Neural cell (in vitro differentiated cells): Measurements from ENCODE around the gene RPLP1. TPM values are rescaled to one million over a fixed set of nuclear protein-coding genes. Genes with fewer than 3 reads are reported as not detected.

Experiments used
- H2AFZ ChIP-seq: fragments of 200-600, 300-800 bp; sonication (generic), shearing (Covaris generic); 2 replicates; pipeline ENCODE4 v1.6.0; 2014; ENCODE audit warnings: low read depth, mild to moderate bottlenecking, antibody characterized with exemption, low read length, moderate library complexity
- H3F3A ChIP-seq: fragments of 200-600 bp; shearing (Covaris generic); 2 replicates; pipeline ENCODE4 v1.6.1; 2016; ENCODE audit warnings: mild to moderate bottlenecking, moderate library complexity, mixed read lengths, antibody characterized with exemption, low read length; ENCODE audit not compliant: insufficient read depth, poor library complexity, severe bottlenecking
- H3K27ac ChIP-seq: fragments of 200-600, 300-800 bp; sonication (generic), shearing (Covaris generic); 2 replicates; pipeline ENCODE4 v1.5.1; 2014; ENCODE audit warnings: mild to moderate bottlenecking, low read length, moderate library complexity
- H3K27me3 ChIP-seq: fragments of 300-800, 200-600 bp; sonication (generic), shearing (Covaris generic); 2 replicates; pipeline ENCODE4 v1.6.0; 2014; ENCODE audit warnings: mild to moderate bottlenecking, low read depth, low read length, moderate library complexity; ENCODE audit not compliant: insufficient read depth
- H3K36me3 ChIP-seq: fragments of 300-800, 200-600 bp; sonication (generic), shearing (Covaris generic); 2 replicates; pipeline ENCODE4 v1.5.1; 2014; ENCODE audit warnings: mild to moderate bottlenecking, antibody characterized with exemption, low read length, moderate library complexity; ENCODE audit not compliant: insufficient read depth
- H3K4me2 ChIP-seq: fragments of 300-800, 200-600 bp; sonication (generic), shearing (Covaris generic); 2 replicates; pipeline ENCODE4 v1.6.0; 2014; ENCODE audit warnings: mild to moderate bottlenecking, low read length
- H3K4me3 ChIP-seq: fragments of 300-800, 200-600 bp; sonication (generic), shearing (Covaris generic); 2 replicates; pipeline ENCODE4 v1.5.1; 2014; ENCODE audit warnings: mild to moderate bottlenecking, low read length, moderate library complexity
- H3K79me2 ChIP-seq: fragments of 200-600 bp; shearing (Covaris generic); replicated peaks from 2 replicates; pipeline ENCODE4 v1.6.0; 2014; ENCODE audit warnings: mild to moderate bottlenecking, low read length, moderate library complexity; ENCODE audit not compliant: insufficient read depth
- H3K9ac ChIP-seq: fragments of 300-800, 200-600 bp; sonication (generic), shearing (Covaris generic); 2 replicates; pipeline ENCODE4 v1.6.1; 2016; ENCODE audit warnings: mild to moderate bottlenecking, low read length, mixed read lengths
- H3K9me2 ChIP-seq: fragments of 200-600 bp; shearing (Covaris generic); 2 replicates; pipeline ENCODE4 v1.6.1; 2016; ENCODE audit warnings: mild to moderate bottlenecking, low read length, mixed read lengths; ENCODE audit not compliant: insufficient read depth
- H3K9me3 ChIP-seq: fragments of 200-600, 300-800 bp; sonication (generic), shearing (Covaris generic); 2 replicates; pipeline ENCODE4 v1.6.1; 2016; ENCODE audit warnings: mild to moderate bottlenecking, mixed run types, low read length, moderate library complexity, mixed read lengths
- H4K20me1 ChIP-seq: fragments of 200-600 bp; shearing (Covaris generic); 2 replicates; pipeline ENCODE4 v1.6.1; 2016; ENCODE audit warnings: mild to moderate bottlenecking, mixed run types; ENCODE audit not compliant: insufficient read depth
- EP300 ChIP-seq: fragments of 450-650 bp; conservative IDR thresholded peaks from 2 replicates; pipeline ENCODE4 v1.6.1; 2014; ENCODE audit warnings: antibody characterized with exemption, mild to moderate bottlenecking, moderate library complexity; ENCODE audit not compliant: poor library complexity, severe bottlenecking
- EZH2 ChIP-seq: fragments of 200-600, 300-800 bp; shearing (Covaris generic), sonication (generic); IDR thresholded peaks from 2 replicates; pipeline ENCODE4 v1.6.1; 2014; ENCODE audit warnings: antibody characterized with exemption, low read length, borderline replicate concordance, mild to moderate bottlenecking; ENCODE audit not compliant: insufficient read depth, poor library complexity, severe bottlenecking
- MXI1 ChIP-seq: fragments of 450-650 bp; conservative IDR thresholded peaks from 2 replicates; pipeline ENCODE4 v1.6.1; 2014; ENCODE audit warnings: antibody characterized with exemption, mild to moderate bottlenecking; ENCODE audit not compliant: poor library complexity, severe bottlenecking
- POLR2AphosphoS5 ChIP-seq: IDR thresholded peaks from 2 replicates; pipeline ENCODE4 v1.6.1; 2012
- RAD21 ChIP-seq: fragments of 450-650 bp; conservative IDR thresholded peaks from 2 replicates; pipeline ENCODE4 v1.6.1; 2014; ENCODE audit warnings: antibody characterized with exemption, mild to moderate bottlenecking, moderate library complexity
- SMC3 ChIP-seq: fragments of 450-650 bp; conservative IDR thresholded peaks from 2 replicates; pipeline ENCODE4 v1.6.1; 2014; ENCODE audit warnings: antibody characterized with exemption, mild to moderate bottlenecking, moderate library complexity; ENCODE audit not compliant: poor library complexity
- TAF1 ChIP-seq: IDR thresholded peaks from 2 replicates; pipeline ENCODE4 v1.6.1; 2012; ENCODE audit warnings: low read depth
- polyA plus RNA-seq: library from polyadenylated mRNA; depleted of rRNA; stranded (reverse); fragments of >200 nt; gene quantifications from 2 replicates; pipeline ENCODE4 v1.2.3, GENCODE V29; 2014
- TF ChIP-seq, protein P1 (sequence below): IDR thresholded peaks from 2 replicates; pipeline ENCODE4 v1.6.1; 2012; ENCODE audit warnings: borderline replicate concordance
- TF ChIP-seq, protein P2 (sequence below): fragments of 450-650 bp; IDR thresholded peaks from 2 replicates; pipeline ENCODE4 v1.5.1; 2014; ENCODE audit warnings: antibody characterized with exemption, mild to moderate bottlenecking, moderate library complexity; ENCODE audit not compliant: poor library complexity, severe bottlenecking

The RPLP1 gene
- polyA plus RNA-seq, 1 donor from 2014 or later = 37.5 TPM

- H3K4me3 ChIP-seq = no peak overlapping the region
Observed at GRCh38 chr15:69493406-69493805, 40.8 kb downstream of the RPLP1 start.

GRCh38 chr15:69496001-69496400 is 43.4 kb downstream of the RPLP1 start:
- H3F3A ChIP-seq = no peaks in the 10 kb centered on the region
- TF ChIP-seq MXI1 (no peak), EZH2 (no peak), POLR2AphosphoS5 (no peak), EP300 (no peak), RAD21 (no peak), TAF1 (no peak), SMC3 (no peak)
- TF ChIP-seq, protein P1, sequence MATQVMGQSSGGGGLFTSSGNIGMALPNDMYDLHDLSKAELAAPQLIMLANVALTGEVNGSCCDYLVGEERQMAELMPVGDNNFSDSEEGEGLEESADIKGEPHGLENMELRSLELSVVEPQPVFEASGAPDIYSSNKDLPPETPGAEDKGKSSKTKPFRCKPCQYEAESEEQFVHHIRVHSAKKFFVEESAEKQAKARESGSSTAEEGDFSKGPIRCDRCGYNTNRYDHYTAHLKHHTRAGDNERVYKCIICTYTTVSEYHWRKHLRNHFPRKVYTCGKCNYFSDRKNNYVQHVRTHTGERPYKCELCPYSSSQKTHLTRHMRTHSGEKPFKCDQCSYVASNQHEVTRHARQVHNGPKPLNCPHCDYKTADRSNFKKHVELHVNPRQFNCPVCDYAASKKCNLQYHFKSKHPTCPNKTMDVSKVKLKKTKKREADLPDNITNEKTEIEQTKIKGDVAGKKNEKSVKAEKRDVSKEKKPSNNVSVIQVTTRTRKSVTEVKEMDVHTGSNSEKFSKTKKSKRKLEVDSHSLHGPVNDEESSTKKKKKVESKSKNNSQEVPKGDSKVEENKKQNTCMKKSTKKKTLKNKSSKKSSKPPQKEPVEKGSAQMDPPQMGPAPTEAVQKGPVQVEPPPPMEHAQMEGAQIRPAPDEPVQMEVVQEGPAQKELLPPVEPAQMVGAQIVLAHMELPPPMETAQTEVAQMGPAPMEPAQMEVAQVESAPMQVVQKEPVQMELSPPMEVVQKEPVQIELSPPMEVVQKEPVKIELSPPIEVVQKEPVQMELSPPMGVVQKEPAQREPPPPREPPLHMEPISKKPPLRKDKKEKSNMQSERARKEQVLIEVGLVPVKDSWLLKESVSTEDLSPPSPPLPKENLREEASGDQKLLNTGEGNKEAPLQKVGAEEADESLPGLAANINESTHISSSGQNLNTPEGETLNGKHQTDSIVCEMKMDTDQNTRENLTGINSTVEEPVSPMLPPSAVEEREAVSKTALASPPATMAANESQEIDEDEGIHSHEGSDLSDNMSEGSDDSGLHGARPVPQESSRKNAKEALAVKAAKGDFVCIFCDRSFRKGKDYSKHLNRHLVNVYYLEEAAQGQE = no peak
- TF ChIP-seq, protein P2, sequence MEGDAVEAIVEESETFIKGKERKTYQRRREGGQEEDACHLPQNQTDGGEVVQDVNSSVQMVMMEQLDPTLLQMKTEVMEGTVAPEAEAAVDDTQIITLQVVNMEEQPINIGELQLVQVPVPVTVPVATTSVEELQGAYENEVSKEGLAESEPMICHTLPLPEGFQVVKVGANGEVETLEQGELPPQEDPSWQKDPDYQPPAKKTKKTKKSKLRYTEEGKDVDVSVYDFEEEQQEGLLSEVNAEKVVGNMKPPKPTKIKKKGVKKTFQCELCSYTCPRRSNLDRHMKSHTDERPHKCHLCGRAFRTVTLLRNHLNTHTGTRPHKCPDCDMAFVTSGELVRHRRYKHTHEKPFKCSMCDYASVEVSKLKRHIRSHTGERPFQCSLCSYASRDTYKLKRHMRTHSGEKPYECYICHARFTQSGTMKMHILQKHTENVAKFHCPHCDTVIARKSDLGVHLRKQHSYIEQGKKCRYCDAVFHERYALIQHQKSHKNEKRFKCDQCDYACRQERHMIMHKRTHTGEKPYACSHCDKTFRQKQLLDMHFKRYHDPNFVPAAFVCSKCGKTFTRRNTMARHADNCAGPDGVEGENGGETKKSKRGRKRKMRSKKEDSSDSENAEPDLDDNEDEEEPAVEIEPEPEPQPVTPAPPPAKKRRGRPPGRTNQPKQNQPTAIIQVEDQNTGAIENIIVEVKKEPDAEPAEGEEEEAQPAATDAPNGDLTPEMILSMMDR = no peak
- H3K79me2 ChIP-seq = no peaks in the 10 kb centered on the region
- no peaks in the 10 kb centered on the region for H3K27me3 ChIP-seq
- H3K4me3 ChIP-seq = no peak overlapping the region
- no peaks in the 10 kb centered on the region for H3K36me3 ChIP-seq
- no peak overlapping the region for H3K9ac ChIP-seq
- no peak overlapping the region for H2AFZ ChIP-seq
- H3K9me2 ChIP-seq = no peaks in the 10 kb centered on the region
- H3K27ac ChIP-seq = no peak overlapping the region
- H3K9me3 ChIP-seq = peaks cover 4% of the 10 kb centered on the region
- H4K20me1 ChIP-seq = no peaks in the 10 kb centered on the region
- H3K4me2 ChIP-seq = no peak overlapping the region

More at GRCh38 chr15:69493406-69493805, 40.8 kb downstream of the RPLP1 start:
- Histone ChIP-seq H3K4me2 (no peak overlapping the region), H4K20me1 (no peaks in the 10 kb centered on the region), H3K9me3 (peaks cover 4% of the 10 kb centered on the region), H3K79me2 (no peaks in the 10 kb centered on the region), H3K27ac (no peak overlapping the region), H2AFZ (no peak overlapping the region), H3K9ac (no peak overlapping the region), H3K9me2 (no peaks in the 10 kb centered on the region), H3K36me3 (no peaks in the 10 kb centered on the region), H3F3A (no peaks in the 10 kb centered on the region), H3K27me3 (no peaks in the 10 kb centered on the region)
- no peak for TF ChIP-seq POLR2AphosphoS5
- TF ChIP-seq, protein P1 = no peak
- no peak for TF ChIP-seq EP300
- TF ChIP-seq TAF1 = no peak
- TF ChIP-seq, protein P2 = no peak
- no peak for TF ChIP-seq EZH2
- TF ChIP-seq MXI1 = no peak
- TF ChIP-seq SMC3 = no peak
- TF ChIP-seq RAD21 = no peak
